GM12878 (cell line): ENCODE measurements around the gene PACS2. TPM values are rescaled to one million over a fixed set of nuclear protein-coding genes. Genes with fewer than 3 reads are reported as not detected.

Experiments used
- ATAC-seq: fragments of 200-7000 bp; cut with Tn5 transposase; 3 replicates; pipeline ENCODE4 v1.9.1; 2020; ENCODE audit warnings: mild to moderate bottlenecking, moderate library complexity
- BruUV-seq: library from RNA; stranded (reverse); fragments of 400-500 nt; replicated peaks from 2 replicates; lab custom pipeline; 2021; lab: Mats Ljungman, UMichigan
- CTCF ChIA-PET: fragments of 300-600 bp; sonication (Branson Sonifier 250); formaldehyde crosslinking; extraction: SDS; loops from one replicate; lab custom pipeline; 2021; ENCODE audit warnings: inconsistent platforms; lab: Yijun Ruan, JAX
- POLR2A ChIA-PET: fragments of 350-600 bp; formaldehyde crosslinking; extraction: SDS; loops from one replicate; lab custom pipeline; 2021; ENCODE audit warnings: inconsistent platforms; lab: Charles Lee
- RAD21 ChIA-PET: fragments of 300-600 bp; sonication (Branson Sonifier 250); formaldehyde crosslinking; loops from one replicate; lab custom pipeline; 2023; ENCODE audit warnings: antibody characterized with exemption; ENCODE audit not compliant: unreplicated experiment; lab: Charles Lee
- SMC1A ChIA-PET: fragments of 300-600 bp; sonication (Branson Sonifier 250); formaldehyde crosslinking; loops from one replicate; lab custom pipeline; 2023; ENCODE audit not compliant: unreplicated experiment, uncharacterized antibody; lab: Charles Lee
- DNase-seq: peaks from one replicate; pipeline ENCODE4 v3.0.0-alpha.2; 2011; ENCODE audit warnings: low read depth, low spot score
- FAIRE-seq: peaks from 3 replicates; lab custom pipeline; 2011; peaks lifted over from hg19 to GRCh38; lab: Jason Lieb, UNC
- H2AFZ ChIP-seq: 2 replicates; pipeline ENCODE4 v1.6.0; 2011; ENCODE audit warnings: low read depth, low read length, control low read depth; ENCODE audit not compliant: control insufficient read depth
- H3K27ac ChIP-seq: 2 replicates; pipeline ENCODE4 v1.5.1; 2011; ENCODE audit warnings: control low read depth; ENCODE audit not compliant: control insufficient read depth, insufficient read depth
- H3K27me3 ChIP-seq, 2 experiments: replicated peaks in 1 of 2; 2 replicates each; pipeline versions ENCODE4 v1.6.0 to v1.6.1; 2011; ENCODE audit warnings: low read length in 1 of 2; ENCODE audit not compliant: control insufficient read depth in 2 of 2, insufficient read depth in 2 of 2
- H3K36me3 ChIP-seq, 2 experiments: 2 replicates each; pipeline ENCODE4 v1.5.1; 2011; ENCODE audit warnings: low read length in 1 of 2; ENCODE audit not compliant: control insufficient read depth in 2 of 2, insufficient read depth in 2 of 2
- H3K4me1 ChIP-seq: 2 replicates; pipeline ENCODE4 v1.6.1; 2011; ENCODE audit warnings: mild to moderate bottlenecking, low read length, moderate library complexity, mixed read lengths; ENCODE audit not compliant: control insufficient read depth, insufficient read depth
- H3K4me2 ChIP-seq: 2 replicates; pipeline ENCODE4 v1.6.0; 2011; ENCODE audit warnings: control low read depth; ENCODE audit not compliant: control insufficient read depth, insufficient read depth
- H3K4me3 ChIP-seq: fragments of 200-600 bp; sonication (generic); 2 replicates; pipeline ENCODE4 v1.5.1; 2016
- H3K79me2 ChIP-seq: 2 replicates; pipeline ENCODE4 v1.6.0; 2011; ENCODE audit warnings: low read length; ENCODE audit not compliant: control insufficient read depth, insufficient read depth
- H3K9ac ChIP-seq: 2 replicates; pipeline ENCODE4 v1.8.0; 2011; ENCODE audit warnings: low read length, control low read depth, mixed read lengths; ENCODE audit not compliant: control insufficient read depth, insufficient read depth
- H3K9me3 ChIP-seq: replicated peaks from 3 replicates; pipeline ENCODE4 v1.5.1; 2011; ENCODE audit warnings: mild to moderate bottlenecking, low read length; ENCODE audit not compliant: control insufficient read depth, insufficient read depth
- H4K20me1 ChIP-seq: 2 replicates; pipeline ENCODE4 v1.6.0; 2011; ENCODE audit not compliant: control insufficient read depth, insufficient read depth
- CHD4 ChIP-seq: fragments of 200-600 bp; sonication (generic); IDR thresholded peaks from 2 replicates; pipeline ENCODE4 v1.6.1; 2016; ENCODE audit warnings: mild to moderate bottlenecking
- E4F1 ChIP-seq: fragments of 450-650 bp; IDR thresholded peaks from 2 replicates; pipeline ENCODE4 v1.6.1; 2018; ENCODE audit warnings: borderline replicate concordance, mild to moderate bottlenecking; ENCODE audit not compliant: partially characterized antibody
- ELK1 ChIP-seq: IDR thresholded peaks from 2 replicates; pipeline ENCODE4 v1.6.1; 2012; ENCODE audit warnings: low read depth, low read length, improper control_type of control experiment
- IKZF1 ChIP-seq: fragments of 450-650 bp; conservative IDR thresholded peaks from 2 replicates; pipeline ENCODE4 v1.6.1; 2017; ENCODE audit warnings: antibody characterized with exemption, mild to moderate bottlenecking
- SREBF1 ChIP-seq: IDR thresholded peaks from 2 replicates; pipeline ENCODE4 v1.6.1; 2012; ENCODE audit warnings: mild to moderate bottlenecking, low read length
- SREBF2 ChIP-seq: IDR thresholded peaks from 2 replicates; pipeline ENCODE4 v1.6.1; 2012; ENCODE audit warnings: mild to moderate bottlenecking, low read length
- TAF1 ChIP-seq: IDR thresholded peaks from 2 replicates; pipeline ENCODE4 v1.6.1; 2011; ENCODE audit warnings: mild to moderate bottlenecking, low read depth, low read length, borderline replicate concordance
- ZNF217 ChIP-seq: fragments of 450-650 bp; IDR thresholded peaks from 2 replicates; pipeline ENCODE4 v1.6.1; 2017; ENCODE audit warnings: antibody characterized with exemption, mild to moderate bottlenecking
- ZZZ3 ChIP-seq: IDR thresholded peaks from 2 replicates; pipeline ENCODE4 v1.6.1; 2011; ENCODE audit warnings: low read depth; ENCODE audit not compliant: control insufficient read depth, insufficient read length
- WGBS: methylation state at CpG from one replicate; pipeline ENCODE4 v1.1.6; 2016; ENCODE audit warnings: low lambda C conversion rate; ENCODE audit not compliant: insufficient replicate concordance, insufficient coverage; ENCODE audit errors: missing lambda C conversion rate; 5-methylcytosine and 5-hydroxymethylcytosine counted together
- in situ Hi-C: fragments of 300-500 bp; cut with MboI; formaldehyde crosslinking; loops from 9 replicates; pipeline ENCODE4 v1.14.3; 2018; ENCODE audit warnings: mixed read lengths
- intact Hi-C: fragments of 100-400 bp; cut with micrococcal nuclease; formaldehyde crosslinking; loops from one replicate; pipeline ENCODE4 v1.14.2; 2022; ENCODE audit not compliant: unreplicated experiment
- polyA plus RNA-seq, 11 experiments: library from polyadenylated mRNA; depleted of rRNA in 4 of 11; unstranded in 6 of 11; stranded (reverse) in 5 of 11; fragments of >200 nt; fragmentation: Nextera tagmentation in 4 of 11; fragmentation: Illumina TruSeq in 1 of 11; extraction: Ambion mirVana in 4 of 11; extraction: Trizol in 1 of 11; gene quantifications; 1 replicate in 1 of 11; 2 replicates in 10 of 11; pipeline versions ENCODE4 v1.2.1 to v1.2.3, GENCODE V29; 2011 to 2016; ENCODE audit warnings: inconsistent platforms in 2 of 11, missing spikeins in 2 of 11, low read depth in 1 of 11
- total RNA-seq, 4 experiments: library from RNA; depleted of rRNA in 3 of 4; stranded (reverse); fragments of >200 nt in 3 of 4; fragmentation: Illumina TruSeq in 1 of 4; extraction: Trizol in 1 of 4; gene quantifications; 2 replicates each; pipeline versions ENCODE4 v1.2.1 to v1.2.3, GENCODE V29; 2013 to 2021

The PACS2 gene
- total and polyA plus RNA-seq, 10 of the 15 experiments (the other 5 are each of a cell fraction or from before 2014, with no cell fraction given): 0.21 to 37.3 (median 9.4) TPM

GRCh38 chr14:105332350-105332874 is 17.9 kb downstream of the PACS2 start:
- H3K27ac ChIP-seq: no peak overlapping the region
- H3K79me2 ChIP-seq: no peaks in the 10 kb centered on the region
- TF ChIP-seq SREBF2 (no peak), SREBF1 (no peak), E4F1 (no peak), TAF1 (no peak), ZNF217 (no peak), IKZF1 (no peak), ELK1 (no peak), CHD4 (no peak), ZZZ3 (no peak)
- no peaks in the 10 kb centered on the region for H3K27me3 ChIP-seq
- no peak for ATAC-seq
- H2AFZ ChIP-seq: no peak overlapping the region
- no peaks in the 10 kb centered on the region for H3K9me3 ChIP-seq
- H3K4me2 ChIP-seq: no peak overlapping the region
- in situ Hi-C loops (no loop called here), intact Hi-C loops (no loop called here)
- ChIA-PET POLR2A (no interaction called here), CTCF (no interaction called here), RAD21 (no interaction called here), SMC1A (no interaction called here)
- no TSS peak for BruUV-seq
- peaks cover 3% of the 10 kb centered on the region; the same call in 1 of the 2 replicates for H3K4me1 ChIP-seq
- H4K20me1 ChIP-seq: no peaks in the 10 kb centered on the region
- no peaks in the 10 kb centered on the region; a peak in 1 of 4 replicates for H3K36me3 ChIP-seq
- H3K9ac ChIP-seq: no peak overlapping the region
- FAIRE-seq: no peak
- no peak overlapping the region for H3K4me3 ChIP-seq
- DNase-seq: no peak
- WGBS: 39% methylated on average over 11 of the region's 11 CpGs
